T-helper 1 cell (primary cell): ENCODE data around the gene ERGIC1.
"Not testable (repeated sequence)": the region's sequence is repeated elsewhere in the genome, so short reads cannot be mapped to it uniquely, and the experiment has no call there.

ENCODE experiments used
- DNase-seq, 5 donors: peaks; one replicate each; pipeline ENCODE4 v3.0.0-alpha.2; 2012 to 2020
- total RNA-seq, 4 donors: gene quantifications; one replicate each; lab custom pipeline; 2026; lab: John Stamatoyannopoulos, UW

The ERGIC1 gene
- total RNA-seq, result 65.0 to 94.0 (median 69.1) reads per million in 4 donors

GRCh38 chr5:172833686-172834414, at the start of gene ERGIC1:
ERGIC1 (plus strand) TSS chr5:172834251; CDS start chr5:172834414, 163 bp downstream.
- peak; percentile 58 to 69 (median 62) for DNase-seq

GRCh38 chr5:172785429-172786088, 48.5 kb upstream of the ERGIC1 start:
- no peak for DNase-seq

GRCh38 chr5:172786736-172787462, 47.2 kb upstream of the ERGIC1 start:
- no peak for DNase-seq

- not testable (repeated sequence) for DNase-seq
Measured at GRCh38 chr5:172787538-172787937, 46.5 kb upstream of the ERGIC1 start.

- DNase-seq, result no peak
Measured at GRCh38 chr5:172788771-172789686, 45.0 kb upstream of the ERGIC1 start.

GRCh38 chr5:172789687-172790495, 44.2 kb upstream of the ERGIC1 start:
- DNase-seq, result no peak

GRCh38 chr5:172790496-172790889, 43.6 kb upstream of the ERGIC1 start:
- DNase-seq, result no peak

GRCh38 chr5:172791286-172791685, 42.8 kb upstream of the ERGIC1 start:
- no peak for DNase-seq

GRCh38 chr5:172791726-172792445, 42.2 kb upstream of the ERGIC1 start:
- no peak for DNase-seq

GRCh38 chr5:172792701-172793570, 41.1 kb upstream of the ERGIC1 start:
- DNase-seq, result no peak

- no peak for DNase-seq
Measured at GRCh38 chr5:172793577-172794488, 40.2 kb upstream of the ERGIC1 start.

GRCh38 chr5:172795318-172795977, 38.6 kb upstream of the ERGIC1 start:
- no peak for DNase-seq

GRCh38 chr5:172796306-172796705, 37.7 kb upstream of the ERGIC1 start:
- no peak for DNase-seq

- no peak for DNase-seq
Measured at GRCh38 chr5:172797771-172798191, 36.3 kb upstream of the ERGIC1 start.

GRCh38 chr5:172798422-172799215, 35.4 kb upstream of the ERGIC1 start:
- no peak for DNase-seq

- DNase-seq, result no peak
Measured at GRCh38 chr5:172799416-172799815, 34.6 kb upstream of the ERGIC1 start.

- no peak for DNase-seq
Measured at GRCh38 chr5:172800088-172800551, 33.9 kb upstream of the ERGIC1 start.
